ENCODE data around the gene SMARCB1. TPM values are rescaled to one million over a fixed set of nuclear protein-coding genes. Genes with fewer than 3 reads are reported as not detected.

SMARCB1 gene
- total RNA-seq, 4 donors from 2014 or later = 31.5 to 53.4 (median 43.8) TPM

DNA sequence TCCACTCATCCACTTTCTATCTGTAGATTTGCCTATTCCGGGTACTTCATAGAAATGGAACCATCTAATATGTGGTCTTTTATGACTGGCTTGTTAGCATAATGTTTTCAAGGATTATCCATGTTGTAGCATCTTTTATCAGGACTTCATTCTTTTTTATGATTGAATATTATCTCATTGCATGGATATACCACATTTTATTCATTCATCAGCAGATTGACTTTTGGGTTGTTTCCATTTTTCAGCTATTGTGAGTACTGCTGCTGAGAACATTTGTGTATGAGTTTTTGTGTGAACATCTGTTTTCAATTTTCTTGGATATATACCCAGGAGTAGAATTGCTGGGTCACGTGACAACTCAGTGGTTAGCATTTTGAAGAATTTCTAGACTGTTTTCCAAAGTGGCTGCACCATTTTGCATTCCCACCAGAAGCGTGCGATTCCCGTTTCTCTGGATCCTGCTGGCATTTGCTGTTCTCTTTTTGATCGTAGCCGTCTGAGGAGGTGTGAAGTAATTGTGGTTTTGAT, 43.1 kb downstream of the SMARCB1 start:
- Histone ChIP-seq H3K27ac (no peak overlapping the region), H3K36me3 (peaks cover 0 to 96% (median 12%) of the 10 kb centered on the region in 3 donors), H3K4me1 (peaks cover 0 to 33% (median 0%) of the 10 kb centered on the region in 4 donors), H3K4me3 (no peak overlapping the region), H3K27me3 (no peaks in the 10 kb centered on the region), H3K9me3 (peaks cover 0 to 4% (median 0%) of the 10 kb centered on the region in 4 donors)
- 66 to 68% methylated on average over 7 of the region's 7 CpGs for WGBS, 2 donors
- TF ChIP-seq EP300 (IDR thresholded peaks at IDR 0.05) (no peak), POLR2A (IDR thresholded peaks at IDR 0.05) (no peak)
- TF ChIP-seq, protein P1, sequence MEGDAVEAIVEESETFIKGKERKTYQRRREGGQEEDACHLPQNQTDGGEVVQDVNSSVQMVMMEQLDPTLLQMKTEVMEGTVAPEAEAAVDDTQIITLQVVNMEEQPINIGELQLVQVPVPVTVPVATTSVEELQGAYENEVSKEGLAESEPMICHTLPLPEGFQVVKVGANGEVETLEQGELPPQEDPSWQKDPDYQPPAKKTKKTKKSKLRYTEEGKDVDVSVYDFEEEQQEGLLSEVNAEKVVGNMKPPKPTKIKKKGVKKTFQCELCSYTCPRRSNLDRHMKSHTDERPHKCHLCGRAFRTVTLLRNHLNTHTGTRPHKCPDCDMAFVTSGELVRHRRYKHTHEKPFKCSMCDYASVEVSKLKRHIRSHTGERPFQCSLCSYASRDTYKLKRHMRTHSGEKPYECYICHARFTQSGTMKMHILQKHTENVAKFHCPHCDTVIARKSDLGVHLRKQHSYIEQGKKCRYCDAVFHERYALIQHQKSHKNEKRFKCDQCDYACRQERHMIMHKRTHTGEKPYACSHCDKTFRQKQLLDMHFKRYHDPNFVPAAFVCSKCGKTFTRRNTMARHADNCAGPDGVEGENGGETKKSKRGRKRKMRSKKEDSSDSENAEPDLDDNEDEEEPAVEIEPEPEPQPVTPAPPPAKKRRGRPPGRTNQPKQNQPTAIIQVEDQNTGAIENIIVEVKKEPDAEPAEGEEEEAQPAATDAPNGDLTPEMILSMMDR (IDR thresholded peaks at IDR 0.05) = no peak
- no peak for DNase-seq (ENCODE audit: low spot score in 2 of 2)

- Histone ChIP-seq H3K4me3 (no peak overlapping the region), H3K27ac (no peak overlapping the region), H3K36me3 (peaks cover 0 to 96% (median 12%) of the 10 kb centered on the region in 3 donors), H3K4me1 (peaks cover 0 to 46% (median 4%) of the 10 kb centered on the region in 4 donors), H3K27me3 (no peaks in the 10 kb centered on the region), H3K9me3 (peaks cover 0 to 4% (median 0%) of the 10 kb centered on the region in 4 donors)
- DNase-seq (ENCODE audit: low spot score in 2 of 2) = no peak
- TF ChIP-seq EP300 (IDR thresholded peaks at IDR 0.05) (no peak), POLR2A (IDR thresholded peaks at IDR 0.05) (no peak)
- WGBS, 2 donors = 94 to 96% methylated on average over 8 of the region's 8 CpGs
These were observed 44.5 kb downstream of the SMARCB1 start for GRCh38 chr22:23831261-23831660.

- peaks cover 0 to 50% (median 5%) of the 10 kb centered on the region in 4 donors for H3K4me1 ChIP-seq
- 84 to 87% methylated on average over 6 to 7 of the region's 10 CpGs for WGBS, 2 donors
- DNase-seq (ENCODE audit: low spot score in 2 of 2) = no peak
- peaks cover 0 to 4% (median 0%) of the 10 kb centered on the region in 4 donors for H3K9me3 ChIP-seq
- H3K27me3 ChIP-seq = no peaks in the 10 kb centered on the region
- no peak overlapping the region for H3K27ac ChIP-seq
- peaks cover 0 to 96% (median 8%) of the 10 kb centered on the region in 3 donors for H3K36me3 ChIP-seq
- TF ChIP-seq EP300 (IDR thresholded peaks at IDR 0.05) = no peak
- H3K4me3 ChIP-seq = no peak overlapping the region
These were observed 45.0 kb downstream of the SMARCB1 start for GRCh38 chr22:23831781-23832180.

DNA sequence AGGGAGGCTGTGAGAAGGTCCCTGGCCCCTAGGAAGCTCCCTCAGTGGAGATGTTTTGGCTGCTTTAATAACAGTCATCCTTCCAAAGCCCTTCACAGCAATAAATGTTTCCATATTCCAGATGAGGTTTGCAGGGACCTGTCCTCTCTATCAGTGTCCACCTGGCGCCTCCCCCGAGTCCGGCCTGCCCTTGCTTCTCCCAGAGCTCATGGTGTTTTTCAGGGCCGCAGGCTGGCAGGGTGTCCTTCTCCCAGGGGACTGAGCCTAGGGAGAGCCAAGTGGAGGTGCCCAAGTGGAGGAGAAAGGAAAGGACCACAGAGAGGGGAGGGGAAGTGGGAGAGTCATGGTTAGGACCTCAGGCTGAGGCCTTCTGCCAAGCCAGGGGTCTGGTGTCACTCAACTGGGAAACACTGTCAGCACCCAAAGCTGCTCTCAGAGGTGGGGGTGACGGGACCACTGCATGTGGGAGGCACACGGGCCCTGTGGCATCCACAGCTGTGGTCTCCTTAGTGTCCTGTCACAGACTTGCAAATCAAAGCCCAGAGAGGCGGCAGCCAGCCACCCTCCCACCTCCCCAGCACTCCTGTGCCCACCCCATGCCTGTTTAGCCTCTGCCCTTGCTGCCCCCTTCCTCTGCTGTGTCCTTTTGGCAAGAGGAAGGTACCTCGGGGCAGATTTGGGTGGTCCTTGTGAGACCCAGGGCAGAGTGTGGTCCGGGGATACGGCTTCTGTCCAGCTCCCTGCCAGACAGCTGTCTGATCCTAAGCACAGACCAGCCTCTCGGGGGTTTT, 45.7 kb downstream of the SMARCB1 start:
- WGBS, 2 donors = 76 to 94% methylated on average over 5 to 9 of the region's 11 CpGs
- H3K36me3 ChIP-seq = peaks cover 0 to 93% (median 6%) of the 10 kb centered on the region in 3 donors
- no peak for TF ChIP-seq POLR2A (IDR thresholded peaks at IDR 0.05)
- TF ChIP-seq, protein P1 (IDR thresholded peaks at IDR 0.05) = no peak
- no peak for TF ChIP-seq EP300 (IDR thresholded peaks at IDR 0.05)
- DNase-seq (ENCODE audit: low spot score in 2 of 2) = no peak
- H3K27me3 ChIP-seq = no peaks in the 10 kb centered on the region
- peaks cover 0 to 4% (median 0%) of the 10 kb centered on the region in 4 donors for H3K9me3 ChIP-seq
- no peak overlapping the region for H3K27ac ChIP-seq
- peaks cover 0 to 48% (median 6%) of the 10 kb centered on the region in 4 donors for H3K4me1 ChIP-seq
- H3K4me3 ChIP-seq = no peak overlapping the region

DNA sequence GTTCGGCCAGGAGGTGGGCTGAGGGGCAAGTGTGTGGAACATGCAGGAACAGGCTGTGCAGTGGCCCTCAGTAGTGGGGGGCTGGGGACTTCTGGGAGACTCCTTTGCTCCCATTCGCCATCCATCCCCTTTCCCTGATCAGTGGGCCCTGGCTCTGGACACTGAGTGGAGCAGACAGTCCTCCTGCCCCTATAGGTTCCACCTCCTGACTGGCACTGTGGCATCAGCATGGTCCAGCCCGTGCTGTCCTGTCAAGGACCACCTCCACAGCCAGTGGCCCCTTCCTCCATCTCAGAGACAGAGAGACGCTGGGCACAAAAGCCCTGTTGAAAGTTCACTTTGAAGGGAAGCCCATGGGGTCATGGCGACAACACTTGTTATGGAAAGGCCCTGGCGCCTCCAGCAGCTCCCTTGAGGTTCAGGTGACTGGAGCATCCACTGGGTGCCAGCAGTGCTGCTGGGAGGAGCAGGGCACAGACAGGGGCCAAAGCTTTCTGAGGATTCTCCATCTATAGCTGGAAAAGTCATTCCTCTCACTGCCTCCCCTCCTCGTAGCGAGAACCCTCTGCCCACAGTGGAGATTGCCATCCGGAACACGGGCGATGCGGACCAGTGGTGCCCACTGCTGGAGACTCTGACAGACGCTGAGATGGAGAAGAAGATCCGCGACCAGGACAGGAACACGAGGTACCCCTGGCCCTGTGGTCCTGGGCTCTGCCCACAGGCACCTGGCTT, 46.4 kb downstream of the SMARCB1 start:
- peaks cover 0 to 56% (median 7%) of the 10 kb centered on the region in 4 donors for H3K4me1 ChIP-seq
- no peaks in the 10 kb centered on the region for H3K27me3 ChIP-seq
- no peak for DNase-seq (ENCODE audit: low spot score in 2 of 2)
- TF ChIP-seq EP300 (IDR thresholded peaks at IDR 0.05) (no peak), POLR2A (IDR thresholded peaks at IDR 0.05) (no peak)
- TF ChIP-seq, protein P1 (IDR thresholded peaks at IDR 0.05) = no peak
- H3K36me3 ChIP-seq = peaks cover 0 to 85% (median 6%) of the 10 kb centered on the region in 3 donors
- peak overlapping the region in 1 of 4 donors; percentile 56 for H3K27ac ChIP-seq
- H3K9me3 ChIP-seq = peaks cover 0 to 4% (median 0%) of the 10 kb centered on the region in 4 donors
- no peak overlapping the region for H3K4me3 ChIP-seq
- WGBS, 2 donors = 89 to 91% methylated on average over 13 to 16 of the region's 16 CpGs

All from tibial nerve (tissue), 4 donors.